Ammon's horn (tissue), 1 donor: Measurements from ENCODE around the gene HGFAC.
A peak's percentile ranks its signal among the peaks of the same experiment; 100 is the strongest.

Source experiments
- DNase-seq: peaks from one replicate; pipeline ENCODE4 v3.0.0-alpha.2; 2016; ENCODE audit warnings: low spot score

HGFAC gene

GRCh38 chr4:3473996-3474765, 32.4 kb downstream of the HGFAC start:
- DNase-seq: no peak

GRCh38 chr4:3475041-3475712, 33.4 kb downstream of the HGFAC start:
- no peak for DNase-seq

- DNase-seq: no peak
Measured at GRCh38 chr4:3475713-3476260, 34.0 kb downstream of the HGFAC start.

GRCh38 chr4:3476341-3476747, 34.6 kb downstream of the HGFAC start:
- no peak for DNase-seq

DNA sequence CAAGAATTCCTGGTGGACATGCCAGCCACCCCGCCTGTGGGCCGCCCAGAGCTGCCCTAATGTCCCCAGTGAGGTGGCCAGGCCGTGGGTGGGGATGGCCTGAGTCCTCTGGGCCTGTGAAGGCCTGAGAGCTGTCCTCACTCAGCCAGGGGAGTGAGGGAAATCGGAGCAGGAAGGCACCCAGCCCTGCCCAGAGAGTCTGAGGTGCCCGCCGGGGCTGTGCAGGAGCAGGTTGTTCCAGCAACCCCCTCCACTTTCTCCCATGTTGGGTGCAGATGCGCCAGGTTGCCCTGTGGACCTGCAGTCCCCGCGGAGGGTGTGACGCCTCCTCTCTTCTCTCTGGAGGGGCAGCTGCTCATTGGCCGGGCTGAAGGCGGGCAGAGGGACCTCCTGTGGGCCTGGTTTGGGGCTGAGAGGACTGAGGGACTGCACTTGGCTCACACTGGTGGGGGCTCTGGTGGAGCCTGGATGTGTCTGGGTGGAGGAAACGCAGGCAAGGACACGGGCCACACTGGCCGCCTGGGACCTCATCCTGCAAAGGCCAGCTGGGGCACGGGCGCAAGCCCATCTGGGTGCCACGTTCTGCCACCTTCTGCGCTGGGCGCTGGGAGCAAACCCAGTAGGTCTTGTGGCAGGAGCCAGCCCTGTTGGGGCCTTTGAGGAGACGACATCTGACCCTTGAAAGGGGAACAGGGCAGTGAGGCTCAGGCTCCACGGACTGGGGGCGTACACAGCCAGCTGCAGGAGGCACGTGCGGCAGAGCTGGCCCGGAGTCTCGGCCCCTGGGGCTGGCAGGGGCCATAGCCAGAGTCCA, 35.4 kb downstream of the HGFAC start:
- DNase-seq: no peak

DNA sequence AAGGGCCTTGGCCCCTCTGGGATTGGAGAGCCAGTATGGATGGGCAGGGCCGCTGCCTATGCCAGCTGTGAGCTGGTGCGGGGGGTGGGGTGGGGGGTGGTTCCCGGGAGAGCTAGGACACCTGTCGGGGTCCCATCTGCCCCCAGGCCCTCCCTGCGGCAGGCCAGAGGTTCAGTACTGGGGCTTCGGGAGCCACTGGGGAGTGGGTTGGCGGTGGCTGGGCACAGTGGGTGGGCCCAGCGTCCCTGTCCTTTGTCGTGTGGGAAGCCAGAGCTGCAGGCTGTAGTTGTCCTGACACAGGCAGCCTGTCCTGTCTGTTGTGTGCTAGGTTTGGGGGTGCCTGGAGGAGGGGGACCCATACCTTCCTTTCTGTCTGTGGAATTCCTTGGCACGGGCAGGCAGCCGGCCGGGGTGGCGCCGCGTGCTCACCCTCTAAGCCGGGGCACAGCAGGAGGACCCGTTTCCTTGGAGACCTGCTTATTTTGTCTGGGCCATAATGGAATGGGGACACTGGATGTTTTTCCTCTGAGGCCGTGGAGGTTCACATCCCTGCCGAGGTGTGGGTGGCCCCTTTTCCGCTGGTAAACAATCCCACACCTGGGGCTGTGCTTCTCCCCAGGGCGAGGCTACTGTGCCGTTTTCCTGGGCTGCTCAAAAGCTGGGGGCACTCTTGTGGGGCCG, 36.1 kb downstream of the HGFAC start:
- no peak for DNase-seq

- DNase-seq: no peak
Measured at GRCh38 chr4:3478446-3479357, 36.9 kb downstream of the HGFAC start.

DNA sequence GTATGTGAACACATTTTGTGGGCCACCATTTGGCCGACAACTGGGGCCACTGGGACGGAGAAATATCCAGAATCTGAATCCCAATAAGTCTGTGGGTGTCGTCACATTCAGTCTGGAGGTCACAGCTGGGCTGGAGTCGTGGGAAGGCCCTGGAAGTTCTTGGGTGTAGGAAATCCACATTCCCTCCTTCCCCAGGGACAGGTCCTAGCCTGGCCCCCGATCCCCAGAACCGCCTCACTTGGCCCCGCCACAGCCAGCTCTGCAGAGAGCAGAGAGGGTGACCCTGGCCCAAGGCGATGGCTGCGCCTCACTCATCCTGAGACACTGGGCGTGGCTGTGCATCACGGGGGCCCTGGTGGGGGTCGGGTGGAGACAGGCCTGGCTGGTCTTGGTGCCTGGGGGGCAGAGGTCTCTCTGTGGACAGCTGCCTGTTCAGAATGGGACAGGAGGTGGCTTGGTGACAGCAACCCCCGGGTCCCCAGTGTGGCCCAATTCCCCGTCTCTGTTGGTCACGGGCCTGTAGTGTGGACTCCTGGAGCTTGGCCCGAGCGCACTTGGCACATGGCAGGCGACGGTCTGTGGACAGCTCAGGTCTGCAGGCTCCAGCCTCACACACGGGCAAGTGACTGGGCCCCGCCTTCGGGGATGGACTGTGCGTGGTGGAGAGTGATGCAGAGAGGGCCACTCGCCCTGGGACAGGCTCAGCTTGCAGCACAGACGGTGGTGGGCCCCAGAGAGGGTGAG, 37.8 kb downstream of the HGFAC start:
- no peak for DNase-seq

DNA sequence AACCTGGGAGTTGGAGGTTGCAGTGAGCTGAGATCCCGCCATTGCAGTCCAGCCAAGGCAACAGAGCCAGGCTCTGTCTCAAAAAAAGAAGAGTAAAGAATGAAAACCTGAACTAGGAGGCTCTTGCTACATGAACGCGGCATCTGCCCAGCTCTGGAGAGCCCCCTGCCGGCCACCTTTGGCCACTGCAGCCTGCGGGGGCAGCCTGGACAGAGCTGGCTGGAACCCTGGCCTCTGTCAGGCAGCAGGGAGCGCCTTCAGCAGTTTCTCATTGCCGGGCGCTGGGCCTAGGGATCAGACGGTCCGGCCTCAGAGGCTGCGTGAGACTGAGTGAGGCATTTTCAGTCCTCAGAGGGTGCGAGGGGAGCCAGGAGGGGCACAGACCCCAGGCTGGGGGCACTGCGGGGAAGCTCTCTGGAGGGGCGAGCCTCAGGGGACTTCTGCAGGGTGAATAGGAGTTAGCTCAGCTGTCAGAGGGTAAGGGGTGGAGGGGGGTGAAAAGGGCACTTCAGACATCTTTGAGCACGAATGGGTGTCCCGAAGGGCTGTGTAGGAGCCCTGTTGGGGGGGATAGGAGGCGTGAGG, 38.9 kb downstream of the HGFAC start:
- peak; percentile 47 for DNase-seq

- DNase-seq: no peak
Measured at GRCh38 chr4:3481113-3481531, 39.4 kb downstream of the HGFAC start.

GRCh38 chr4:3481783-3482393, 40.1 kb downstream of the HGFAC start:
- no peak for DNase-seq

GRCh38 chr4:3482707-3483106, 40.9 kb downstream of the HGFAC start:
- DNase-seq: no peak

DNA sequence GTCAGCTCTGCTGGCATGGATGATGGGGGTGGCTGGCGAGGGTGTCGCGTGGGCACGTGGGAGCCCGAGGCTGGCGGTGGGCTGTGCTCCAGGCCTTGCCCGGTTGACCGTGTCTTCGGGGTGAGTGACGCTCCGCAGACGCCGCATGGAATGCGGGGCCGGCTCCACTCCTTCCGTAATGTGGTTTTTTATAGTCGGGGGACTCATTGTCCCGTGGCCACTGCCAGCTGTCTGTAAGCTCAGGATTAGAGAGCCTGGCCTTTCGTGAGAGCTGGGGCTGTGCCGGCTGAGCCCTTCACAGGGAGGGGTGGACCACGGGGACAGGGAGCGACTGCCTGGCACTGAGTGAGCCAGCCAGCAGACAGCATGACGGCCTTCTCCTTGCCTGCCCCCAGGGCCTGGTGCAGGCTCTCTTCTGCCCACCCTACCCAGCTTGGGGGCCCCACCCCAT, 41.7 kb downstream of the HGFAC start:
- DNase-seq: peak; percentile 34

GRCh38 chr4:3484057-3484973, 42.5 kb downstream of the HGFAC start:
- DNase-seq: no peak

DNA sequence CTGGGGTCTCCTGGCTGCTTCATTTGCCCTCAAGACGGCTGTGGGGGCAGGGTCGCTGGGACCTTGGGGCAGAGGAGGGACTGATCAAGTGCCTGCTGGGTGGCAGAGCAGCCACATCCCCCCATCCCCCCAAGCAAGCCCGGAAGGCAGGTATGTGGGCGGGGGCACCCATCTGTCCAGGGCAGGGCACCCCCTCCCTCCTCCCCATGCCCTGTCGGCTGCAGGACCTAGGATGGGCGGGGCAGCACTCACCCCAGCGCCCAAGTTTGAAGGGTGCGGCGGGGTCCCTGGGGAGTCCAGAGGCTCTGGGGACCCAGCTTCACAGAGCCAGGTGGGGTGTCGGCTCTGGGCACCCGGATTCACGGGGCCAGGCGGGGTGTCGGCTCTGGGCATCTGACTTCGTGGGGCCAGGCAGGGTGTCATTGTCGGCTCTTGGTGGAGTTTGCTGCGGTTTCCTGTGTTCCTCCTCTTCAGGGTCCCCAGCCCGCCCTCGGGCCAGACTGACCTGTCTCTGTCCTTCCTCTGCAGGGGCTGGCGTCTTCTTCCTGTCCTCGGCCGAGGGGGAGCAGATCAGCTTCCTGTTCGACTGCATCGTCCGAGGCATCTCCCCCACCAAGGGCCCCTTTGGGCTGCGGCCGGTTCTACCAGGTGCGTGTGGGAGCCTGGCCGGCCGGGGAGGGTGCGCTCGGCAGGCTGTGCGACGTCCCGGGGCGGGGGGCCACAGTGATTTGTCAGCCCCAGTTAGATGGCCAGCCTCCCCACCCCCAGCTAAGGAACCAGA, 43.4 kb downstream of the HGFAC start:
- DNase-seq: no peak

DNA sequence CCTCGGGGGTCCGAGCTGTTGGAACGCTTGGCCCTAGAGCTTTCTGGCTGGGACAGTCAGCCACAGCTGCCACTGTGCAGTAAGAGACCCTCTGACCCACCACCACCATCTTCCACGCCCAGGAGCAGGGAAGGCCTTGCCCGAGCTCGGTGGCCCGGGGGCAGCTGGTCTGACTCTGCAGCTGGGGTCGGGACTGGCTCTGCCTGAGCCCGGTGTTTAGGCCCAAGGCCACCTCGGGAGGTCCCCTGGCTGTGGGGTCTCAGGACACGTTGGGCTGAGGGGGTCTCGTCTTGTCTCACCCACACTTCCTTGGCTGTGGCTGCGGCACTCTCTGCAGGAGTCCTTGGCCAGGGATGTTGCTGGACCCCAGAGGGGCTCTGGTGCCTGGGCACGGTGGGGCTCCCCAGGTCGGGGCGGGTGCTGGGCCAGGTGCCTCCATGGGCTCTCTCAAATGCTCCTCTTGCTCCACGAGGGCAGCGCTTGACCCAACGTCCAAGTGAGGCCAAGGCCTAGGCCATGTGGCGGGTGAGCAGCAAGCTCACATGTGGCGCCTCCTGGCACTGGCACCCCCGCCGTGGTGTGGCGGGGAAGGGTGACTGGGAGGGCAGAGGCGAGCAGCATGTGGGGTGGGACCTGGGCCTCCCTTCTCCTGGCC, 44.2 kb downstream of the HGFAC start:
- no peak for DNase-seq
